Neural cell (in vitro differentiated cells): ENCODE results near the gene ARNT2. TPM values are rescaled to one million over a fixed set of nuclear protein-coding genes. Genes with fewer than 3 reads are reported as not detected.

Source experiments
- H2AFZ ChIP-seq: fragments of 200-600, 300-800 bp; sonication (generic), shearing (Covaris generic); 2 replicates; pipeline ENCODE4 v1.6.0; 2014; ENCODE audit warnings: low read depth, mild to moderate bottlenecking, antibody characterized with exemption, low read length, moderate library complexity
- H3F3A ChIP-seq: fragments of 200-600 bp; shearing (Covaris generic); 2 replicates; pipeline ENCODE4 v1.6.1; 2016; ENCODE audit warnings: mild to moderate bottlenecking, moderate library complexity, mixed read lengths, antibody characterized with exemption, low read length; ENCODE audit not compliant: insufficient read depth, poor library complexity, severe bottlenecking
- H3K27ac ChIP-seq: fragments of 200-600, 300-800 bp; sonication (generic), shearing (Covaris generic); 2 replicates; pipeline ENCODE4 v1.5.1; 2014; ENCODE audit warnings: mild to moderate bottlenecking, low read length, moderate library complexity
- H3K27me3 ChIP-seq: fragments of 300-800, 200-600 bp; sonication (generic), shearing (Covaris generic); 2 replicates; pipeline ENCODE4 v1.6.0; 2014; ENCODE audit warnings: mild to moderate bottlenecking, low read depth, low read length, moderate library complexity; ENCODE audit not compliant: insufficient read depth
- H3K36me3 ChIP-seq: fragments of 300-800, 200-600 bp; sonication (generic), shearing (Covaris generic); 2 replicates; pipeline ENCODE4 v1.5.1; 2014; ENCODE audit warnings: mild to moderate bottlenecking, antibody characterized with exemption, low read length, moderate library complexity; ENCODE audit not compliant: insufficient read depth
- H3K4me2 ChIP-seq: fragments of 300-800, 200-600 bp; sonication (generic), shearing (Covaris generic); 2 replicates; pipeline ENCODE4 v1.6.0; 2014; ENCODE audit warnings: mild to moderate bottlenecking, low read length
- H3K4me3 ChIP-seq: fragments of 300-800, 200-600 bp; sonication (generic), shearing (Covaris generic); 2 replicates; pipeline ENCODE4 v1.5.1; 2014; ENCODE audit warnings: mild to moderate bottlenecking, low read length, moderate library complexity
- H3K79me2 ChIP-seq: fragments of 200-600 bp; shearing (Covaris generic); replicated peaks from 2 replicates; pipeline ENCODE4 v1.6.0; 2014; ENCODE audit warnings: mild to moderate bottlenecking, low read length, moderate library complexity; ENCODE audit not compliant: insufficient read depth
- H3K9ac ChIP-seq: fragments of 300-800, 200-600 bp; sonication (generic), shearing (Covaris generic); 2 replicates; pipeline ENCODE4 v1.6.1; 2016; ENCODE audit warnings: mild to moderate bottlenecking, low read length, mixed read lengths
- H3K9me2 ChIP-seq: fragments of 200-600 bp; shearing (Covaris generic); 2 replicates; pipeline ENCODE4 v1.6.1; 2016; ENCODE audit warnings: mild to moderate bottlenecking, low read length, mixed read lengths; ENCODE audit not compliant: insufficient read depth
- H3K9me3 ChIP-seq: fragments of 200-600, 300-800 bp; sonication (generic), shearing (Covaris generic); 2 replicates; pipeline ENCODE4 v1.6.1; 2016; ENCODE audit warnings: mild to moderate bottlenecking, mixed run types, low read length, moderate library complexity, mixed read lengths
- H4K20me1 ChIP-seq: fragments of 200-600 bp; shearing (Covaris generic); 2 replicates; pipeline ENCODE4 v1.6.1; 2016; ENCODE audit warnings: mild to moderate bottlenecking, mixed run types; ENCODE audit not compliant: insufficient read depth
- EP300 ChIP-seq: fragments of 450-650 bp; conservative IDR thresholded peaks from 2 replicates; pipeline ENCODE4 v1.6.1; 2014; ENCODE audit warnings: antibody characterized with exemption, mild to moderate bottlenecking, moderate library complexity; ENCODE audit not compliant: poor library complexity, severe bottlenecking
- EZH2 ChIP-seq: fragments of 200-600, 300-800 bp; shearing (Covaris generic), sonication (generic); IDR thresholded peaks from 2 replicates; pipeline ENCODE4 v1.6.1; 2014; ENCODE audit warnings: antibody characterized with exemption, low read length, borderline replicate concordance, mild to moderate bottlenecking; ENCODE audit not compliant: insufficient read depth, poor library complexity, severe bottlenecking
- MXI1 ChIP-seq: fragments of 450-650 bp; conservative IDR thresholded peaks from 2 replicates; pipeline ENCODE4 v1.6.1; 2014; ENCODE audit warnings: antibody characterized with exemption, mild to moderate bottlenecking; ENCODE audit not compliant: poor library complexity, severe bottlenecking
- POLR2AphosphoS5 ChIP-seq: IDR thresholded peaks from 2 replicates; pipeline ENCODE4 v1.6.1; 2012
- RAD21 ChIP-seq: fragments of 450-650 bp; conservative IDR thresholded peaks from 2 replicates; pipeline ENCODE4 v1.6.1; 2014; ENCODE audit warnings: antibody characterized with exemption, mild to moderate bottlenecking, moderate library complexity
- REST ChIP-seq: IDR thresholded peaks from 2 replicates; pipeline ENCODE4 v1.6.1; 2012; ENCODE audit warnings: borderline replicate concordance
- SMC3 ChIP-seq: fragments of 450-650 bp; conservative IDR thresholded peaks from 2 replicates; pipeline ENCODE4 v1.6.1; 2014; ENCODE audit warnings: antibody characterized with exemption, mild to moderate bottlenecking, moderate library complexity; ENCODE audit not compliant: poor library complexity
- TAF1 ChIP-seq: IDR thresholded peaks from 2 replicates; pipeline ENCODE4 v1.6.1; 2012; ENCODE audit warnings: low read depth
- polyA plus RNA-seq: library from polyadenylated mRNA; depleted of rRNA; stranded (reverse); fragments of >200 nt; gene quantifications from 2 replicates; pipeline ENCODE4 v1.2.3, GENCODE V29; 2014
- TF ChIP-seq, protein P1 (sequence below): fragments of 450-650 bp; IDR thresholded peaks from 2 replicates; pipeline ENCODE4 v1.5.1; 2014; ENCODE audit warnings: antibody characterized with exemption, mild to moderate bottlenecking, moderate library complexity; ENCODE audit not compliant: poor library complexity, severe bottlenecking

The ARNT2 gene
- polyA plus RNA-seq, 1 donor from 2014 or later = 41.2 TPM

GRCh38 chr15:80559320-80559693, 155.1 kb downstream of the ARNT2 start:
- TF ChIP-seq EP300 = no peak
- TF ChIP-seq SMC3 = no peak
- H3K27ac ChIP-seq = no peak overlapping the region
- H3K4me3 ChIP-seq = no peak overlapping the region
- H3K79me2 ChIP-seq = no peaks in the 10 kb centered on the region
- no peak overlapping the region for H3K9ac ChIP-seq
- H3K36me3 ChIP-seq = peaks cover 9% of the 10 kb centered on the region
- no peaks in the 10 kb centered on the region for H3K27me3 ChIP-seq
- no peak overlapping the region for H3K4me2 ChIP-seq
- no peak overlapping the region for H2AFZ ChIP-seq
- H3F3A ChIP-seq = no peaks in the 10 kb centered on the region
- H3K9me2 ChIP-seq = no peaks in the 10 kb centered on the region
- H3K9me3 ChIP-seq = no peaks in the 10 kb centered on the region
- H4K20me1 ChIP-seq = no peaks in the 10 kb centered on the region

DNA sequence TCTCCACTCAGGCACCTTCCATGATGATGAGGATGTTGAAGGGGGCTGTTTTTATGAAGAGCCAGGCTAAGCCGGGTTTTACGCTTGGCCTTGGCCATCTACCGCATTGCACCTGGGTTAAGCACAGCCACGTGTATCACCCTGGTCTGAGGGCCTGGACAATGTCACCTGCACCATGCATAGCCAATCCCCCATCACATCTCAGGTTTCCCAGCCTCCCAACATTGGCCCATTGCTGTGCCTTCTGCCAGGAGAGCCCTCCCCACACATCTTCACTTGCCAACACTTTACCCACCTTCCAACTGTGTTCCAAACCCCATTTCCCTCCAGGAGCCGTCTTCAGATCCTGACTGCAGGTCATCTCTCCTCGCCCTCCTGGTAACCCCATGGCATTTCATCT, 155.6 kb downstream of the ARNT2 start:
- H3K27me3 ChIP-seq = no peaks in the 10 kb centered on the region
- H3K36me3 ChIP-seq = peaks cover 8% of the 10 kb centered on the region

More for the DNA sequence above, 155.6 kb downstream of the ARNT2 start:
- Histone ChIP-seq H4K20me1 (no peaks in the 10 kb centered on the region), H2AFZ (no peak overlapping the region), H3K4me2 (no peak overlapping the region), H3F3A (no peaks in the 10 kb centered on the region), H3K9me2 (no peaks in the 10 kb centered on the region), H3K9me3 (no peaks in the 10 kb centered on the region), H3K9ac (no peak overlapping the region), H3K4me3 (no peak overlapping the region), H3K79me2 (no peaks in the 10 kb centered on the region), H3K27ac (no peak overlapping the region)
- TF ChIP-seq POLR2AphosphoS5 = no peak
- TF ChIP-seq RAD21 = no peak
- TF ChIP-seq, protein P1, sequence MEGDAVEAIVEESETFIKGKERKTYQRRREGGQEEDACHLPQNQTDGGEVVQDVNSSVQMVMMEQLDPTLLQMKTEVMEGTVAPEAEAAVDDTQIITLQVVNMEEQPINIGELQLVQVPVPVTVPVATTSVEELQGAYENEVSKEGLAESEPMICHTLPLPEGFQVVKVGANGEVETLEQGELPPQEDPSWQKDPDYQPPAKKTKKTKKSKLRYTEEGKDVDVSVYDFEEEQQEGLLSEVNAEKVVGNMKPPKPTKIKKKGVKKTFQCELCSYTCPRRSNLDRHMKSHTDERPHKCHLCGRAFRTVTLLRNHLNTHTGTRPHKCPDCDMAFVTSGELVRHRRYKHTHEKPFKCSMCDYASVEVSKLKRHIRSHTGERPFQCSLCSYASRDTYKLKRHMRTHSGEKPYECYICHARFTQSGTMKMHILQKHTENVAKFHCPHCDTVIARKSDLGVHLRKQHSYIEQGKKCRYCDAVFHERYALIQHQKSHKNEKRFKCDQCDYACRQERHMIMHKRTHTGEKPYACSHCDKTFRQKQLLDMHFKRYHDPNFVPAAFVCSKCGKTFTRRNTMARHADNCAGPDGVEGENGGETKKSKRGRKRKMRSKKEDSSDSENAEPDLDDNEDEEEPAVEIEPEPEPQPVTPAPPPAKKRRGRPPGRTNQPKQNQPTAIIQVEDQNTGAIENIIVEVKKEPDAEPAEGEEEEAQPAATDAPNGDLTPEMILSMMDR = no peak
- TF ChIP-seq MXI1 = no peak
- no peak for TF ChIP-seq EP300
- TF ChIP-seq TAF1 = no peak
- no peak for TF ChIP-seq EZH2
- TF ChIP-seq SMC3 = no peak
- no peak for TF ChIP-seq REST
